NCI-H2107 treated with DMSO at 0.1 percent for 48 hours (cell line): ENCODE results near the gene USP21.

ENCODE experiments used
- DNase-seq: peaks from one replicate; lab custom pipeline; 2025; ENCODE audit not compliant: unreplicated experiment; lab: John Stamatoyannopoulos, UW

Gene USP21

DNA sequence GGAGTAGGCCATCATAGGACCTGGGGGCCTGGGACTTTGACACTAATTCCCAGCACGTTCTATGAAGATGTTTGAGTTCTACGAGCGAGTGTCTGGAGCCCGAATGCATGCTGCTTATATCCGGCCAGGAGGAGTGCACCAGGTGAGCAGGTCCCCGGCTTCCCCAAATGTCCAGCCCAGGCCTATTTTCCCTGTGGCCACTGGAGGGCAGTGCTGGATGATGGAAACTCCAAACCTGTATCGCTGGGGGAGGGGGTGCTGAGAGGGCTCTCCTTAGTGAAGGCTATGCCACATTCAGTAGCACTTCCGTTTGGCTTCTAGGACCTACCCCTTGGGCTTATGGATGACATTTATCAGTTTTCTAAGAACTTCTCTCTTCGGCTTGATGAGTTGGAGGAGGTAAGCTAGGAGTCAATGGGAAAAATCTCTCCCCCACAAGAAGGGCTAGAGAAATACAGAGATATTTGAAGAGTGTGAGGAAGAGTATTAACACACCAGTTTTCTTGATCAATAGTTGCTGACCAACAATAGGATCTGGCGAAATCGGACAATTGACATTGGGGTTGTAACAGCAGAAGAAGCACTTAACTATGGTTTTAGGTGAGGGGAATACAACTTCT, 50.6 kb downstream of the USP21 start:
- DNase-seq, result peak; percentile 71

DNA sequence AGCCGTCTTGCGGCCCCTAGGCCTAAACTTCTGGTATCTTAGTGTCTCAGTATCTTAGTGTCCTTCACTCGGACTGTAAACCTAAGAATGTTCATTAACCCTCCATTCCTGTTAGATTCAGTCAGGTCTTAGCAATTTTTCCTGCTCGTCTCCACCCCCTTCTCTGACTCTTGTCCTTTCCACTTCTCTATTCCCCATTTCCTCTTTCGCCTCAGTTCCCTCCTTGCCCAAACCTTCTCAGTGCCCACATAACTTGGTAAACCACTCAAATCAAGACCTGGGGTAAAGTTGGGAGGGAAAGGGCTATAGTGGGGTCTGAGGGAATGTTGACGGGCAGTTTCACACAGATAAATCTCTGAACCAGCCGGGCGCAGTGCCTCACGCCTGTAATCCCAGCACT, 55.1 kb downstream of the USP21 start:
- no peak for DNase-seq

DNA sequence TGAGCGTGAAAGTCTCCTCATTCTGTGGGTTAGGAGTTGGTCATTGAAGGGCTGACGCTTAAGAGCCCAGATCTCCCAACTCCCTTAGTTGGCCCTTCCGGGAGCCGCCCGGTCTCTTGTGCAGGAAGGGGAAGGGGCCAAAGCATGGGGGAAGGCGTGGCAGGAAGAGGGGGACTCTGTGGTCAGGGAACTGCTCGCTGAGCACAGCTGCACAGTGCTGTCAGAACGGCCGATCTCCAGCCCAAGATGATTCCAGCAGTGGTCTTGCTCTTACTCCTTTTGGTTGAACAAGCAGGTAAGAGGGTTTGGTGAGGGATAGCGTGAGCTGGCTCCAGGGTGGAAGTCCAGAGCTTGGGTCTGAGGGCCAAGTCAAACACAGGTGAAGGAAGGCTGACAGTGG, 55.8 kb downstream of the USP21 start, which contains the start of gene FCER1G:
Gene FCER1G (plus strand): TSS at position 220 of the 400 bp plus-strand sequence. CDS start 27 bp downstream, at position 247.
- no peak for DNase-seq
